Measurements from ENCODE around the gene CHST6.

CHST6 gene

GRCh38 chr16:75455677-75456076 lies 39.6 kb downstream of the CHST6 start:
- no peak overlapping the region for H3K4me3 ChIP-seq (ENCODE audit: low read length)
- TF ChIP-seq CTCF (conservative IDR thresholded peaks at IDR 0.05; ENCODE audit: low read length) = no peak
- DNase-seq (ENCODE audit: low read depth) = no peak

- DNase-seq (ENCODE audit: low read depth) = no peak
- TF ChIP-seq CTCF (conservative IDR thresholded peaks at IDR 0.05; ENCODE audit: low read length) = no peak
- H3K4me3 ChIP-seq (ENCODE audit: low read length) = no peak overlapping the region
These were observed 42.6 kb downstream of the CHST6 start for GRCh38 chr16:75452464-75453190.

GRCh38 chr16:75446416-75446815 lies 48.8 kb downstream of the CHST6 start:
- no peak overlapping the region for H3K4me3 ChIP-seq (ENCODE audit: low read length)
- no peak for TF ChIP-seq CTCF (conservative IDR thresholded peaks at IDR 0.05; ENCODE audit: low read length)
- DNase-seq (ENCODE audit: low read depth) = no peak

GRCh38 chr16:75445298-75445697 lies 49.9 kb downstream of the CHST6 start:
- no peak for DNase-seq (ENCODE audit: low read depth)
- no peak overlapping the region for H3K4me3 ChIP-seq (ENCODE audit: low read length)
- no peak for TF ChIP-seq CTCF (conservative IDR thresholded peaks at IDR 0.05; ENCODE audit: low read length)

GRCh38 chr16:75443298-75443697 lies 51.9 kb downstream of the CHST6 start:
- DNase-seq (ENCODE audit: low read depth) = peak; percentile 81
- no peak for TF ChIP-seq CTCF (conservative IDR thresholded peaks at IDR 0.05; ENCODE audit: low read length)
- H3K4me3 ChIP-seq (ENCODE audit: low read length) = no peak overlapping the region

DNA sequence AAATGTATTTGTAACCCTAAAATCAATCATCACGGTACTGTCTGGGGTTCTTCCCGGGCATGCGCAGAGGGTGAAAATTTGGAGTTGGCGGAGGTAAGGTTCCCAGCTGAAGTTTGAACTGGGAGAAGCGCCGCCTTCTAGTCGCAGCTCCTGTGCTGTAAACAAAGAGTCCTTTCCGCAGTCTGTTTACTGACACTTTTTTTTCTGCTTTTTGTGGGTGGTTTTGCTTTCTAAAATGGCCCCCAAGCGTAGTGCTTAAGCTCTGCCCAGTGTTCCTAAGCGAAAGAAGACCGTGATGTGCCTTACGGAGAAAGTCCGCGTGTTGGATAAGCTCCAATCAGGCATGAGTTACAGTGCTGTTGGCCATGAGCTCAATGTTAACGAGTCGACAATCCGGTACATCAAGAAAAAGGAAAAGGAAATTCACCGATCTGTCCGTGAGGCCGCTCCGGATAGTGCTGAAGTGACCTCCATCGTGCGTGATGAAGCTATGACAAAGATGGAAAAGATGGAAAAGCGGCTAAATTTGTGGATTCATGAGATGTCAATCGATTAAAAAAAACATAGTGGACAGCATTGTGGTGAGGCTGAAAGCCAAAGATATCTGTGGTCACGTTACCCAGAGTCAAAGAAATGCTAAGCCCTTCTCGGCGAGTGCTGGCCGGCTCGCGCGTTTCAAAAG lies 61.4 kb downstream of the CHST6 start:
- 0 out of 2 replicates have a peak, but pooled peaks have one; percentile 1 for TF ChIP-seq CTCF (conservative IDR thresholded peaks at IDR 0.05; ENCODE audit: low read length)
- peak; percentile 94 for DNase-seq (ENCODE audit: low read depth)
- H3K4me3 ChIP-seq (ENCODE audit: low read length) = peak overlapping the region; percentile 97

Measured in AG10803 (cell line).